Renal pelvis (tissue), 4 donors: ENCODE data around the gene OLFML3. TPM values are rescaled to one million over a fixed set of nuclear protein-coding genes. Genes with fewer than 3 reads are reported as not detected.
"Not testable (repeated sequence)": the region's sequence is repeated elsewhere in the genome, so short reads cannot be mapped to it uniquely, and the experiment has no call there.

ENCODE experiments used
- DNase-seq: peaks from one replicate; pipeline ENCODE4 v3.0.0-alpha.2; 2013
- polyA plus RNA-seq, 3 donors: library from polyadenylated mRNA; unstranded; fragments of 120-200 nt; gene quantifications; one replicate each; pipeline ENCODE4 v1.2.1, GENCODE V29; 2013; ENCODE audit not compliant: insufficient read length in 3 of 3

OLFML3 gene
- polyA plus RNA-seq, 3 donors, result 109 to 161 (median 131) TPM

- DNase-seq, result no peak
Measured at GRCh38 chr1:113984710-113985109, 5.4 kb downstream of the OLFML3 start.

- no peak for DNase-seq
Measured at GRCh38 chr1:113986802-113987201, 7.5 kb downstream of the OLFML3 start.

DNA sequence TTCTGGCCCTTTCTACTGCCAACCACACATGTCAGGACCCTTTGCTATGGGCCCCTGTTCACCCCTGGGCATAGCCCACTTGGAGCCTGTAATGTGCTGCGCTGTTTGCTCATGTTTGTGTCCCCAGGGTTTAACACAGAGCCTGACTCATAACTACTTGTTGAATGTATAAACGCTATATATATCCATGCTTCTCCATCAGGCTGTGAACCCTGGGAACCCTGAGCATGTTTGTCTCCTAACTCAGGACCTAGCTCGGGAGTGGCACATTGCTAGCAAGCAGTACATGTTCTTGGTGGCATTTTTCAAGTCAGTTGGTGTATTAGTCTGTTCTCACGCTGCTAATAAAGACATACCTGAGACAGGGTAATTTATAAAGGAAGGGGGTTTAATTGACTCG is 8.0 kb downstream of the OLFML3 start:
- no peak for DNase-seq

DNA sequence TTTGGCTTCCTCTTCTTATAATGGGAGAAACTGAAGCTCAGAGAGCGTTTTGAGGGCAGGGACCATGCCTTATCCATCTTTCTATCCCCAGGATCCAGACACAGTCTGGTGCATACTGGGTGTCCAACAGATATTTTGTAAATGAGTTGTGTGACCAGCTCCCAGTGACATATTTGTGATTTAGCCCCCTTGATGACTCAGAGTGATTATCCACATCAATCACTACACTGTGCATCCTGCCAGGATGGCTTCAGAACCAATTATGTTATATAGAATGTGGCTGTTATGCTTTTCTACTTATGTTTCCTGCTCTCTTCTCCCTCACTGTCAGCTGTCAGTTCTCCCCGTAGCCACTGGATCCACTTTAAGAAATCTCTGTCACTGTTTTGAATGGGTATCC is 11.3 kb downstream of the OLFML3 start:
- no peak for DNase-seq

DNA sequence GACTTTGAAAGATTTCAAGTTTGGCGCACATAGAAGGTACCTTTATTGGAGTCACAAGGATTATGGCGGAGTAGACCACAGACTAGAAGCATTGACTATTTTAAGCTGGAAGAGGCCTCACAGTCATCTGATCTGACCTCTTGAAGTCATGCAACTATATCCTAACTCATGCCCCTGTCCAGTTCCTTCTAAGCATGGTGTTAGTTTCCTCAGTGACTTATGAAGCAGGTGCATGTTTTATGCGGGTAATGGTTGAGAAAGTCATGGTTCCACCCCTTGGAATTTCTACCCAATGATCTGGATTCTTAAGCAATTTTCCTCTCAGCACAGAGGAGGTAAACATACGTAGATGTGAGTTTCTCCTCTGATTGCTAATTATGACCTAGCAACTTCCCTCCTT is 11.7 kb downstream of the OLFML3 start:
- no peak for DNase-seq

GRCh38 chr1:113991467-113991997 is 12.3 kb downstream of the OLFML3 start:
- no peak for DNase-seq

GRCh38 chr1:113993072-113993471 is 13.8 kb downstream of the OLFML3 start:
- DNase-seq, result no peak

DNA sequence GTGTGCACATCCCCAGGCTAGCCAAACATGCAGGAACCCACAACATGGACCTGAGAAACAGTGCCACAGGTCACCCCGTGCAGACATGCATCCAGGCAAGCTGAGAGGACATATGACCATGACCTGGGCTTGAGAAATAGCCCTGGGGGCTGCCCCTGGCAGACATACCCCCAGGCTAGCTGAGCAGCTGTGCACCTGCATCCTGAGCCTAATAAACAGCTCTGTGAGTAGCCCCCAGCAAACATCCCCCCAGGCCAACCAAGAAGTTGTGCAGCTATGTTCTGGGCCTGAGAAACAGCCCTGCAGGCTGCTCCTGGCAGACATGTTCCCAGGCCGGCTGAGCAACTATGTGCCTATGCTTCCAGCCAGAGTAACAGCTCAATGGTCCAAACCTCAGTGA is 14.5 kb downstream of the OLFML3 start:
- no peak for DNase-seq

GRCh38 chr1:113995382-113995781 is 16.1 kb downstream of the OLFML3 start:
- no peak for DNase-seq

DNA sequence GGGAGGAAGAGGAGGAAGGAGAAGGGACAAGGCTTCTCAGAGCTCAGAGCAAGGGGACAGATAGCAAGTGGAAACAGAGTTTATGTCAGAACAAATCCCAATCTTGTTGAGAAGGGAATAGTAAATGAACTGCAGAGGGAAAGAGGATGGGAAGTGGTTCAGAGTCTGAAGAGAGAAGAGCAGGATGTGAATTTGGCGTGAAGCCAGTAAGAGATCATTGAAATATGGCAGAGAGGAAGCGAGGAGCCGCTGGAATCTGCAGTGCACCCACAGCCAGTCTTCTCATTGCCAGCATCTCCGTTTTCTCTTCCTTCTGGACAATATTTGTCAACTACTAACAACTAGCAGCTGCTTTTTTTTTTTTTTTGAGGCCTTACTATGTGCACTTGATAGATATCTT is 19.1 kb downstream of the OLFML3 start:
- DNase-seq, result no peak

GRCh38 chr1:113999233-113999632 is 20.0 kb downstream of the OLFML3 start:
- DNase-seq, result no peak

DNA sequence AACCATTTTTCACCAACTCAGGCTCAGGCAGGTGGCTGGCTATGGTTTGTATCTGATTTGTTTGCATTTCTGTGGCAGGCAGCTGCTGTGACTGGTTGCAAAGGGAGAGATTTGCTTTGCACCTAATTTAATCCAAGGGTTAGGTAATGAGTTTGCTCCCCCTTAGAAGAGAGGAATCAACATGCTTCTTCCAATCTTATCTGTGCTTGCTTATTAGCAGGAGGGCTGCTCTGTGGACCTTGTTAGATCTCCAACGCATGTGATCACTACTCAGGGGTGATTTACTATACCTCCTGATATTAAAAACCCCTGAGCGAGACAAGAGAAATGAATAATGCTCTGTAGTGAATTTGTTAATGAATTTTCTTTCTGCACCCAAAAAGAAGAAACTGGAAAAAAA is 20.5 kb downstream of the OLFML3 start:
- DNase-seq, result no peak

- DNase-seq, result no peak
Measured at GRCh38 chr1:114000406-114000805, 21.1 kb downstream of the OLFML3 start.

DNA sequence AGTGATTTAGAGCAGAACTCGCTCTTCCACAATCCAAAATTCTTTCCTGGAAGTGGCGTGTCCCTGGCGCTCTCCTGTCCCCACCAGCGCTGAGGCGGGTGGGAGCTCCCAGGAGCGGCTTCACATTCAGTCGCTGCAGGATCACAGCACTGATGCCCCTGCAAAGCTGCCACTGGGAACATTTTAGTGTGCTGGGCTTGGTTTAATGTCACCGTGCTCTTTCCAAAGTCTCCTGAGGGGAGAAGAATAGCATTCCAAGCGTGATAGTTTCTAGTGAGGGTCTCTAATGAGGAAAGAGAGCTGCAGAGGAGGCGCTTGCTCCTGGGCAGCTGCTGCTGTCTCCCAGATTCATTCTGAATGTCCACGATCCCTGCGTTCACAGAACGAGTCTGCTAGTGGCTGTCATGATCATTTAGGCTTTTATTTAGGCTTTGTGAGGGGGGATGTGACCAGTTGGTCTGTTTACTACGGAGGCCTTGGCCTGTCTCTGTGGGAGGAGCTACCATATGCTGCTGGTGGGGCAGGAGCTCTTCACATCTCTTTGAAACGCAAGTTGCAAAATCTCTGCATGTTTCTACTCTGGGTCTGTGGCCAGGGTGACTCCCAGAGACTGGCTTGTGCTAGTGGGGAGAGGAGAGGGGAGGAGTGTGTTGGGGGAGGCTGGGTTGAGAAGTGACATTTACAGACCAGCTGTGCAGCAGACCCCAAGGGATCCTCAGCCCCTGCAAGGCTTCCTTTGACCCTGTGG is 23.4 kb downstream of the OLFML3 start:
- DNase-seq, result peak; percentile 69

GRCh38 chr1:114003431-114003830 is 24.2 kb downstream of the OLFML3 start:
- no peak for DNase-seq

- DNase-seq, result not testable (repeated sequence)
Measured at GRCh38 chr1:114006825-114007224, 27.6 kb downstream of the OLFML3 start.

DNA sequence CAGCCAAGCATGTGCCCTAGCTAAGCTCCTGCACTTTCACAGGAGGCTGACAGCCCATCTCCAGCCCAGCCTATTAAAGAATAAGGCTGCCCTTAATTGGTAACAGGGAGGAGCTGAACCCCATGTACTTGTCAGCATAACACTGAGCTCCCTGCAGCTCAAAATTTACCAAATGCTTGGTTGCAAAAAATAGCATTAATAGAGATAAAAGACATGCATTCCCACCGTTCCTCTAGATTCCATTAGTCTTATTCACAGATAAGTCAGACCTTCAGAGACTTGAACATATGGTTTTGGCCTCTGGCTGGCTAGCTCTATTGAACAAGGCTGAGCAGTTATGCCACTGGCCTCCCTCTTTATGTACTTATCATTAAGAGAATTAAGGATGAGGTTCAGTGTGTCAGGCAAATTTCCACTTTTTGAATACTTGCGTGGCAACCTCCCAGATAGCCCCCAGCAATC is 29.2 kb downstream of the OLFML3 start:
- DNase-seq, result no peak

DNA sequence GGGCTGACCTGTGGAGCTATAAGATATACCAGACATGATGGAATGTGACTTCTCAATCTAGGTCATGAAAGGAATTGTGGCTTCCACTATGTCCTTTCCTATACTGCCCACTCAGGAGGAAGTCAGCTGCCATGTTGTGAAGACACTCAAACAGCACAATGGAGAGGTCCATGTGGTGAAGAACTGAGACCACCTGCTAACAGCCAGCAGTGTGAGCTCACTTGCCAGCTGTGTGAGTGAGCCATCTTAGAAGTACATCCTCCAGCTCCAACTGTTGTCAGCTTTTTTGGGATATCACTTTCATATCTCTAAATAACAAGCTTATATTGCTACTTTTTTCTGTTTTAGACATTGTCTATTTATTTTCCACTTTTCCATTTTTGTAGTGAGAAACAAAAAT is 29.7 kb downstream of the OLFML3 start:
- no peak for DNase-seq

- no peak for DNase-seq
Measured at GRCh38 chr1:114009393-114009792, 30.1 kb downstream of the OLFML3 start.

DNA sequence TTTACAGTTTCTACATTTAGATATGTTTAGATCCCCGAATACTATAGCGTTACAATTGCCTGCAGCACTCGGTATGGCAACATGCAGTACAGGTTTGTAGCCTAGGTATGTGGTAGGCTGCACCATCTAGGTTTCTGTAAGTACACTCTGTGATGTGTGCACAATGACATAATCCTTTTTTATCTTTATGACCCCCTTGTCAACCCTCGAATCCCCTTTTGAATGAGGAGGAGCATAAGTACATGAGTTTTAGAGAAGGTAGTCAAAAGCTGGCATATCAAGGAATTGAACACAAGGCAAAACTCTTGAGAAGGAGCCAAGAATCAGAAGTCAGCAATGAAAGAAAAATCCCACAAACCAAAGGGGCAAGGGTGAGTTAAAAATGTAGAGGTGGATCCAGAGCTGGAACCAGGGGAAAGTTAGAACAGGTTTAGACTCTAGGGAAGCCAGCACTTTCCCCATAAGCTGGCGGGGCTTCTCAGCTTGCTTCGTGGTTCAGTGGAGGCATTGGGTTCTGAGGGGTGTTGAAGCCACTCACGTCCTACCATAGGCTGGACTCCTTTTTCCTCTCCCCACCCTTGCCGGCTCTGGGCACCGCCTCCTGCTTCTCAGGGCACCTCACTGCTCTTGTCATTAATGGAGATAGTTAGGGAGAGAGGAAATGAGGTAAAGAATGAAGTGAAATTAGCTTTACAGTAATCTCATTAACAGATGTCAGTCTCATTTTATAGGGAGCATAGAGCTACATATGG is 31.3 kb downstream of the OLFML3 start:
- DNase-seq, result no peak

DNA sequence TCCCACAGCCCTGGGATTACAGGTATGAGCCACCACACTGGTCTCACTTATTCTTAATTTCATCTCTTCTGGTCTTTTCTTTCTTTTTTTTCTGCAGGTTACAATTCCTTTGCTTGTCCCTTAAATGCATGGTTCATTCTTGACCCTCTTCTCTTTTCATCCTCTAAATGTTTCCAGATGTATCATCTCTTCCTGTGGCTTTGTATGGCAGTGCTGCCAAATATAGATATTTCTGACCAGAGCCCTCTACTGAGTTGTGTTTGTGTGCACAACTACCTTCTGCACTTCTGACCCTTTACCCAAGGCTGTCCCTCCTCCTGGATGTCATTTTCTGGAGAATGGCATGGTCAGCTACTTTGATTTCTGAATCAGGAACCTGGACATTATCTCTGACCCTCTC is 32.5 kb downstream of the OLFML3 start:
- no peak for DNase-seq

DNA sequence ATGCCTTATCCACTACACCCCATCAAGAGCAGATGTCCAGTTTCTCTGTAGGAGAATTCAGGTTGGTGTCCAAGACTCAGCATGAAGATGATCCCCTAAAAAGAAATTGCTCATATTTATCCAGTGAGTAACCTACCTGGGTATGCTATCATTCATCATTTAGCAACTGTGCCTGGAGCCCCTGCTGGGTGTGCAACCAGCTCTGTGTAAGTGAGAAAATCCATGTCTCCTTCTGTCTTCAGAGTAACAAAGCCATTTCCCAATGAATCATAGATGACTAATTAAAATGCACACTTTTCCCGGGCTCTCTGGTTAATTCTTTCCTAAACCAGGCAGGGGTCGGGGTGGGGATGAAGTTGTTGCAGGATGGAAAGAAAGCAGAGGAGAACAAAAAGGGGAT is 35.8 kb downstream of the OLFML3 start:
- DNase-seq, result no peak

- DNase-seq, result not testable (repeated sequence)
Measured at GRCh38 chr1:114019724-114020123, 40.5 kb downstream of the OLFML3 start.
